GM19043 (cell line): ENCODE data around the gene IPPK.
"Not testable (repeated sequence)": the region's sequence is repeated elsewhere in the genome, so short reads cannot be mapped to it uniquely, and the experiment has no call there.

Source experiments
- ATAC-seq: cut with Tn5 transposase; IDR thresholded peaks from one replicate; pipeline ENCODE4 v1.9.1; 2021; ENCODE audit warnings: low read depth; ENCODE audit not compliant: unreplicated experiment

The IPPK gene

GRCh38 chr9:92639791-92640271, 30.1 kb downstream of the IPPK start:
- ATAC-seq = no peak

GRCh38 chr9:92639124-92639523, 30.8 kb downstream of the IPPK start:
- no peak for ATAC-seq

GRCh38 chr9:92638621-92639101, 31.3 kb downstream of the IPPK start:
- ATAC-seq = no peak

- ATAC-seq = no peak
Measured at GRCh38 chr9:92637886-92638620, 31.9 kb downstream of the IPPK start.

- ATAC-seq = no peak
Measured at GRCh38 chr9:92637326-92637725, 32.6 kb downstream of the IPPK start.

GRCh38 chr9:92636627-92637026, 33.3 kb downstream of the IPPK start:
- ATAC-seq = no peak

GRCh38 chr9:92635760-92636159, 34.2 kb downstream of the IPPK start:
- no peak for ATAC-seq

- no peak for ATAC-seq
Measured at GRCh38 chr9:92634712-92635605, 35.0 kb downstream of the IPPK start.

GRCh38 chr9:92633614-92634278, 36.2 kb downstream of the IPPK start:
- no peak for ATAC-seq

GRCh38 chr9:92632641-92633040, 37.3 kb downstream of the IPPK start:
- ATAC-seq = no peak

GRCh38 chr9:92631452-92632343, 38.2 kb downstream of the IPPK start:
- ATAC-seq = no peak

GRCh38 chr9:92627651-92628050, 42.3 kb downstream of the IPPK start:
- ATAC-seq = no peak

GRCh38 chr9:92626484-92626883, 43.4 kb downstream of the IPPK start:
- ATAC-seq = no peak

- ATAC-seq = not testable (repeated sequence)
Measured at GRCh38 chr9:92623936-92624335, 46.0 kb downstream of the IPPK start.

- ATAC-seq = no peak
Measured at GRCh38 chr9:92620845-92621244, 49.1 kb downstream of the IPPK start.

- no peak for ATAC-seq
Measured at GRCh38 chr9:92619601-92620300, 50.2 kb downstream of the IPPK start.

GRCh38 chr9:92618633-92619225, 51.2 kb downstream of the IPPK start:
- ATAC-seq = no peak

- ATAC-seq = no peak
Measured at GRCh38 chr9:92617951-92618510, 51.9 kb downstream of the IPPK start.
